T-helper 2 cell treated with Interferon-gamma antibody and Interleukin-4, amounts not matched to agents 5 μg/mL and 100 μg/mL, for 36 hours (primary cell): ENCODE results near the gene SHISA6.

Experiments used
- DNase-seq: peaks from one replicate; pipeline ENCODE4 v3.0.0; 2021; ENCODE audit warnings: low spot score
- H3K27ac Mint-ChIP-seq: one replicate; pipeline ENCODE4 v1.8.0; 2021; ENCODE audit warnings: mild to moderate bottlenecking, mixed read lengths
- H3K27me3 Mint-ChIP-seq: one replicate; pipeline ENCODE4 v1.8.0; 2021; ENCODE audit warnings: low read depth, mixed read lengths
- H3K36me3 Mint-ChIP-seq: one replicate; pipeline ENCODE4 v1.8.0; 2021; ENCODE audit warnings: low read depth, mixed read lengths
- H3K4me1 Mint-ChIP-seq: one replicate; pipeline ENCODE4 v1.8.0; 2021; ENCODE audit warnings: low read depth, mixed read lengths
- H3K4me3 Mint-ChIP-seq: one replicate; pipeline ENCODE4 v1.8.0; 2022; ENCODE audit warnings: mild to moderate bottlenecking, moderate library complexity, mixed read lengths
- H3K9me3 Mint-ChIP-seq: one replicate; pipeline ENCODE4 v1.8.0; 2021; ENCODE audit warnings: mixed read lengths

The SHISA6 gene

DNA sequence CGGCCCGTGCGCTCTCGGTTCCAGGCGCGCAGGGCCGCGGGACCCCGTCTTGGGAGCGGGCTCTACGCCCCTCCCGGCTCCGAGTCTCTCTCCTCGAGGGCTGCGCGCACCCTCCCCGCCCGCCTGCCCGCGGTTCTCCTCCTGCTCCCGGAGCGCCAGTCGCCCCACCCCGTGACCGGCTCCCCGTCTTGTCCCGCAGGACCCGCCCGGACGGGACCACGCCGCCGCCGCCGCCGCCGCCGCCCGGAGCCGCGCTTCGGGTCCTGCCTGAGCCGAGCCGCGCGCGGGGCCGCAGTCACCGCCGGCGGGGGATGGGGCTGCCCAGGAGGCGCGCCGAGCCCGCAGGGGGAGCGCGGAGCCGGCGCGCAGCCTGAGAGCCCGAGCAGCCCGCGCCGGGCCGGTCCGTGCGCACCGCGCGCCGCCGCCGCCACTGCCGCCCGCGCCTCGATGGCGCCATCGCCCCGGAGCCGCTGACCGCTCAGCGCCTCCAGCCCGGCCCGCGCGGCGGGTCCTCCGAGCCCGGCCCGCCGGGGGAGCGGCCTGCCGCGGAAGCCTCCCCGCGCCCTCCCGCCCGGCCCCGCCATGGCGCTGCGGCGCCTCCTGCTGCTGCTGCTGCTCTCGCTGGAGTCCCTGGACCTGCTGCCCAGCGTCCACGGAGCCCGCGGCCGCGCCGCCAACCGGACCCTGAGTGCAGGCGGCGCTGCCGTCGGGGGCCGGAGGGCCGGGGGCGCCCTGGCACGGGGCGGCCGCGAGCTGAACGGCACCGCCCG is at the start of gene SHISA6:
TSS of gene SHISA6 (plus strand) at position 373 of the 770 bp plus-strand sequence.
- peaks cover 33% of the 10 kb centered on the region for H3K27me3 Mint-ChIP-seq
- H3K4me1 Mint-ChIP-seq = no peaks in the 10 kb centered on the region
- no peaks in the 10 kb centered on the region for H3K9me3 Mint-ChIP-seq
- H3K27ac Mint-ChIP-seq = peak within 1 kb of the TSS; percentile 26
- no peaks in the 10 kb centered on the region for H3K36me3 Mint-ChIP-seq
- H3K4me3 Mint-ChIP-seq = no peak within 1 kb of the TSS
- DNase-seq = no peak

DNA sequence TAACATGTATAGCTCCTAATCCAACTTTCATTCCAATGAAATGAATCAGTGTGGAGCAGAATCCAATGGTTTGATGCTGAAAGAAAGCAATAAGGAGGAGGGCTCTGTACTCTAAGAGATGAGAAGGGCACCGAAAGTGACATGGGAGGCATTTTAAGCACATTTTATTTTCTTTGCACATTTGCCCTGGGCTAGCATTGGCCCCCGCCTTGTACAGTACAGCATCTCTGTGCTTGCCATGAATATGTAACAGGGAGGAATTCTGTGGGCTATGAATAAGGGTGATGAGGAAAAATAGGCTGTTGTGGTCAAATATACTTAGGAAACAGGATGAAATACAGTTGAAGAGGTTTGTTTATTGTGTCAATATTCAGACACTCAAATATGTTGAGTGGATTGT is 45.2 kb upstream of the SHISA6 start:
- H3K9me3 Mint-ChIP-seq = peaks cover 4% of the 10 kb centered on the region
- no peaks in the 10 kb centered on the region for H3K4me1 Mint-ChIP-seq
- no peak for DNase-seq
- no peaks in the 10 kb centered on the region for H3K36me3 Mint-ChIP-seq
- H3K27ac Mint-ChIP-seq = no peak overlapping the region
- H3K27me3 Mint-ChIP-seq = no peaks in the 10 kb centered on the region
- H3K4me3 Mint-ChIP-seq = no peak overlapping the region

DNA sequence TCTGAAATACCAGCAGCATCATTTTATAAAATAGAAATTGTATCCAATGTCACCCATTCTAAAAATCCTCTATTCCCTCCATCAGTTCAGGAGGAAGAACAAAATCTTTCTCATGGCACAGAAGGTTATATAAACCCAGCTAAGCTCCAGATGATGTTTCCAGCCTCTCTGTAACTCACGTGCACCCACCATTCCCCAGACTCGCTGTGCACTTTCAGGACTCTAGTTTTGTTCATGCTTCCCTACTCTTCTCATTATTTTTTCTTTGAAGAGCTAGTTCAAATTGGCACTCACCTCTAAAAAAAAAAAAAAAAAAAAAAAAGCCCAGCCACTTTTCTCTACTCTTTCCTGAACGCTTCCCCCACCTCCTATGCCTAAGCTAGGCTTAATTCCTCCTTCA is 36.0 kb upstream of the SHISA6 start:
- H3K9me3 Mint-ChIP-seq = peaks cover 28% of the 10 kb centered on the region
- H3K27ac Mint-ChIP-seq = no peak overlapping the region
- DNase-seq = no peak
- no peak overlapping the region for H3K4me3 Mint-ChIP-seq
- no peaks in the 10 kb centered on the region for H3K4me1 Mint-ChIP-seq
- no peaks in the 10 kb centered on the region for H3K36me3 Mint-ChIP-seq
- no peaks in the 10 kb centered on the region for H3K27me3 Mint-ChIP-seq

DNA sequence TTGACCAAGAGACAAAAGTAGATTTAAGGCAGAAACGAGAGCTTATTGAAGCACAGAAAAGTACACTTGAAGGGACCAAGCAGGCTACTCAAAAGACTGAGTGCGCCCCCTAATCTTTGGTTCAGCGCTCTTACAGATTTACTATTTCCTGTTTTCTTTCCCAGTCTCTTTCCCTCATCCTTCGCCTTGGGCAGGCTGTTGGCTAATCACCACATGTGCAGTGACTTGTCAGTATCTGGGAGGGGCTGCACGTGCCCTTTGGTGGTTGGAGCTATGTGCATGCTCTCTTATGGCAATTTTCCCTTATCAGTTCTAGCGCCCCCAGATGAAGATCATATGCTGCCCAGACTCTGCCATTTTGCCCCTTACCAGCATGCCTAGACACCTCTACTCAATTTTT is 35.4 kb upstream of the SHISA6 start:
- no peak overlapping the region for H3K4me3 Mint-ChIP-seq

DNA sequence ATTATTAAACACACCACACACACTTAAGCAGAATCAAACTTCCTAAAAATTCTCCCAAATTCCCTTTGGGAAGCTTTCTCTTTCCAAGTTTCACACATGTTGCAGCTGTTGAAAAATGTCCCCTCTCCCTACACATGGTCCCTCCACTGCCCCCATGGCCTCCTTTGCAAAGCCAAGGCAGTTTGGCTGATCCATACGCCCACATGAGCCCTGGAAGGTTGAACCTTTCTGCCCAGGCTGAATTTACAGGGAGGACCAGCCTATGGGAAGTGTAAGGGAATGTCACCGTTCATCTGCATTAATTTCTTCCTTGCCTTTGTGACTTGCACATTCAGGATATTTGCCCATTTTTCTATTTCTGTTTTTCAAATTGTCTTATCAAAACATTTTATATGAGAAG is 31.1 kb upstream of the SHISA6 start:
- H3K9me3 Mint-ChIP-seq = peaks cover 58% of the 10 kb centered on the region
- no peak overlapping the region for H3K27ac Mint-ChIP-seq
- no peak overlapping the region for H3K4me3 Mint-ChIP-seq
- no peaks in the 10 kb centered on the region for H3K27me3 Mint-ChIP-seq
- no peaks in the 10 kb centered on the region for H3K36me3 Mint-ChIP-seq
- DNase-seq = no peak
- no peaks in the 10 kb centered on the region for H3K4me1 Mint-ChIP-seq

More for the DNA sequence above, 35.4 kb upstream of the SHISA6 start:
- H3K4me1 Mint-ChIP-seq = no peaks in the 10 kb centered on the region
- H3K9me3 Mint-ChIP-seq = peaks cover 35% of the 10 kb centered on the region
- DNase-seq = no peak
- H3K27me3 Mint-ChIP-seq = no peaks in the 10 kb centered on the region
- no peaks in the 10 kb centered on the region for H3K36me3 Mint-ChIP-seq
- H3K27ac Mint-ChIP-seq = no peak overlapping the region

DNA sequence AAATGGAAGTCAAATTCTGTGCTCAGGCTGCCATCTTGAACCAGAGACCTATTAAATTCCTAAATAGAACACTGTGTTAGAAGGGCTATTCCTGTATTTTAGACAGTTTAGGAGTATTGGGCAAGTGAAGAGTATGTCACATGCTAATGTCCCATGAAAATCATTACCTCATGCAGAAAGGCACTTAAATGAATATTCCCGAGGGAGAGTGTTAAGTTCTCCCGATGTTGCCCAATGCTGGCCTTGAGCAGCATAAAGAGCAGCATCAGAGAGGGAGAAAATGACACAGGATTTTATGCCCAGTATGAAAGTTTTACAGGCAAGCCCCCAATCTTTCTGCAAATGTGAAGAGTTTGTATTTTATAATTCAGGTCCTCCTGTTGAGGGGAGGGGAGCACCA is 28.2 kb upstream of the SHISA6 start:
- Mint-ChIP-seq H3K36me3 (no peaks in the 10 kb centered on the region), H3K27me3 (no peaks in the 10 kb centered on the region), H3K4me3 (no peak overlapping the region), H3K9me3 (peaks cover 50% of the 10 kb centered on the region), H3K27ac (no peak overlapping the region), H3K4me1 (no peaks in the 10 kb centered on the region)
- DNase-seq = no peak

DNA sequence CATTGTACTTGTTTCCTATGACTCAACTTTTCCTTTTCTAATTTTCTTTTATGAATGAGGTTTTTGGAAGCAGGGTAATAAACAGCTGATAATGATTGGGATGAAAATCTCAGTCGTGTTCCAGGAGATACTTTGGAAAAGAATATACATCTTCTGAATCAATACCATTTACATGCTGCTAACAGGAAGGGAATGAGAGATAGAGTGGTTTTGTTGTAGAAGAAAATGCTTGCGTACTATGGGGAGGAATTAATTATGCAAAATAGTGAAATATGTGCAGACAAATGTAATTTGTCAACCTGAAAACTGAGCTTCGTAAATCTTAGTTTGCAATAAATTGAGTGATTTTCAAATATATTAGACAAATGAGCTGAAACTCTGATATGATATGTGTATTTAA is 24.0 kb upstream of the SHISA6 start:
- H3K27me3 Mint-ChIP-seq = no peaks in the 10 kb centered on the region
- peaks cover 19% of the 10 kb centered on the region for H3K9me3 Mint-ChIP-seq
- H3K27ac Mint-ChIP-seq = no peak overlapping the region
- DNase-seq = no peak
- no peaks in the 10 kb centered on the region for H3K36me3 Mint-ChIP-seq
- H3K4me1 Mint-ChIP-seq = no peaks in the 10 kb centered on the region
- no peak overlapping the region for H3K4me3 Mint-ChIP-seq

DNA sequence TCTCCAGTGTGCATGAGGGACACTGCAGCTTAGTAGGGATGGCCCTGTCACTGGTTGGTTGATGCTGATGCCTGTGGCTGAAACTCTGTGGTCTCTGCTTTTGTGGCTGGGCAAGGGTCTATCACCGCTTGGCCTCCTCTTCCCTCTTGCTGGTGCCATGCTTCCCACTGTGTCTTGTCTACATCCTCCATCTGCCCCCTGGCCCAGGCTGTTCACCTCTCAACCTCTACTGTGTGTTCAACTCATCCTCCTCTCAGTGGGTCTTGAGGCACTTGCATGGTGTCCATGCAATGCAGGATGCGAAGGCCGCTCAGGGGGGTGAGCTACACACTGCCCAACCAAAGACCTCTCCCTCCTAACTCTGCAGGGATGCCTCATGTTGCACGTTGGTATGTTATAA is 19.8 kb upstream of the SHISA6 start:
- H3K27ac Mint-ChIP-seq = no peak overlapping the region
- H3K27me3 Mint-ChIP-seq = no peaks in the 10 kb centered on the region
- H3K4me3 Mint-ChIP-seq = no peak overlapping the region
- no peaks in the 10 kb centered on the region for H3K36me3 Mint-ChIP-seq
- no peak for DNase-seq
- H3K4me1 Mint-ChIP-seq = no peaks in the 10 kb centered on the region
- H3K9me3 Mint-ChIP-seq = peaks cover 10% of the 10 kb centered on the region

DNA sequence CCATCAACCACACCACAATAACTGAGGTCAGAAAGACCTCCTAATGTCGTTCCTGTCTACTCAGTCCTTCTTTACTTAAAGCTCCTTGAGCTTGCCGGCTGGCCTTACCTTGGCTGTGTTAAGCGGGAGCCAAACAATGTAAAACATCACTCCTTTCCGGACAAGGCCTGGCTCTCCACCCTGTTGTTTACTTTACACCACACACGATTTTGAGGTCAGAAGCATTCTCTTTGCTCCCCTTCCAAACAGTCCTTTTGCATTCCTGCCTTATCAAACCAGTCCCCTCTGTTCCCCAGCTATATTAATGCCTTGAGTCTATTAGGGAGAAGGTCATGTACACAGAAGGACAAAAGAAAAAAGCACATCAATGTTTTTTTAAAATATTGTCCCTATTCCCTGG is 19.3 kb upstream of the SHISA6 start:
- H3K9me3 Mint-ChIP-seq = peaks cover 10% of the 10 kb centered on the region
- no peak overlapping the region for H3K27ac Mint-ChIP-seq
- no peaks in the 10 kb centered on the region for H3K4me1 Mint-ChIP-seq
- H3K4me3 Mint-ChIP-seq = no peak overlapping the region
- H3K36me3 Mint-ChIP-seq = no peaks in the 10 kb centered on the region
- DNase-seq = no peak
- no peaks in the 10 kb centered on the region for H3K27me3 Mint-ChIP-seq

DNA sequence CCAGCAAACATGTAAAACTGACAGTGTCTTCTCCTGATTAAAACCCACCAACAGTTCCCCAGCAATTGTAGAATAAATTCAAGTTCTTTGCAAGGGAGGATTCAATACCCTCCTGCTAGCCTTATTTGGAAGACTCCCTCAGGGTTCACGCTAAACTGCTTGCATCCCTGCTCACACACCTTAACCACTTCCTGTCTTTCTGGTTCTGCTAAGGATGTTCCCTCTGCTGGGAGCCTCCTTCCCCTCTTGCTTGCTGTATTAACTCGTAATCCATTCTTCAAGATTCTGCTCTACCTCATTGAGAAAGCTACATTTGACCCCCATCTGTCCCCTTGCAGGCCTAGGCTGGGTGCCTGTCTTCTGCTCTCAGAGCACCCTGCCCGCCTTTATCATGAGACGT is 2.3 kb upstream of the SHISA6 start:
- H3K27me3 Mint-ChIP-seq = peaks cover 33% of the 10 kb centered on the region

DNA sequence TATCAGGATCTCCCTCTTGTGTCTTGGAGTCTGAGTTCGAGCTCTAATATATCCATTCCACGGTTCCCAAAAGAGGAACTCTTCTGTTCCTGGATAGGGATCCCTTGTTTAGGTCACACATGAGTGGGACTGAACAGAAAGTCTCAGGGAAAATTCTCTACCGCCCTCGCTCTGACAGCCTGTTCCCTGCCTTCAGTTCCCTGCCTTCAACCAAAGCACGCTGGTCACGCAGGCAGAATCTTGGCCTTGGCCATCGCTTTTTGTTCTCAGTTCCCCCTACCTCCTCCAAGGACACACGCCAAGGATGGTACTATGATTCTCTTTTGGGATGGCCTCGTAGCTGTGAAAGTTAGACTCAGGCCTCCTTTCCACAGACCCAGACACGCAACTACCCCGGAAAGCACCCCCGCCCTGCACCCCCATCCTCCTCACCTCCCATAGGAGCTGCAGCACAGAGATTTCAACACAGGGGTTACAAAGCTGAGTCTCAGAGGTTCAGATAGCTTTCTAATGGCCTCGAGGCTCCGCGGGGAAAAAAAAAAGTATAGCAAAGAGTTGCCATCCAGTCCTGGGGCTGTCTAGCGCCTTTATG is 1.5 kb upstream of the SHISA6 start:
- H3K27ac Mint-ChIP-seq = no peak overlapping the region
- no peak overlapping the region for H3K4me3 Mint-ChIP-seq
- no peaks in the 10 kb centered on the region for H3K4me1 Mint-ChIP-seq
- no peaks in the 10 kb centered on the region for H3K9me3 Mint-ChIP-seq
- H3K27me3 Mint-ChIP-seq = peaks cover 33% of the 10 kb centered on the region
- no peak for DNase-seq
- H3K36me3 Mint-ChIP-seq = no peaks in the 10 kb centered on the region

More for the DNA sequence above, 2.3 kb upstream of the SHISA6 start:
- Mint-ChIP-seq H3K9me3 (no peaks in the 10 kb centered on the region), H3K4me1 (no peaks in the 10 kb centered on the region), H3K4me3 (no peak overlapping the region), H3K27ac (no peak overlapping the region), H3K36me3 (no peaks in the 10 kb centered on the region)
- DNase-seq = no peak

DNA sequence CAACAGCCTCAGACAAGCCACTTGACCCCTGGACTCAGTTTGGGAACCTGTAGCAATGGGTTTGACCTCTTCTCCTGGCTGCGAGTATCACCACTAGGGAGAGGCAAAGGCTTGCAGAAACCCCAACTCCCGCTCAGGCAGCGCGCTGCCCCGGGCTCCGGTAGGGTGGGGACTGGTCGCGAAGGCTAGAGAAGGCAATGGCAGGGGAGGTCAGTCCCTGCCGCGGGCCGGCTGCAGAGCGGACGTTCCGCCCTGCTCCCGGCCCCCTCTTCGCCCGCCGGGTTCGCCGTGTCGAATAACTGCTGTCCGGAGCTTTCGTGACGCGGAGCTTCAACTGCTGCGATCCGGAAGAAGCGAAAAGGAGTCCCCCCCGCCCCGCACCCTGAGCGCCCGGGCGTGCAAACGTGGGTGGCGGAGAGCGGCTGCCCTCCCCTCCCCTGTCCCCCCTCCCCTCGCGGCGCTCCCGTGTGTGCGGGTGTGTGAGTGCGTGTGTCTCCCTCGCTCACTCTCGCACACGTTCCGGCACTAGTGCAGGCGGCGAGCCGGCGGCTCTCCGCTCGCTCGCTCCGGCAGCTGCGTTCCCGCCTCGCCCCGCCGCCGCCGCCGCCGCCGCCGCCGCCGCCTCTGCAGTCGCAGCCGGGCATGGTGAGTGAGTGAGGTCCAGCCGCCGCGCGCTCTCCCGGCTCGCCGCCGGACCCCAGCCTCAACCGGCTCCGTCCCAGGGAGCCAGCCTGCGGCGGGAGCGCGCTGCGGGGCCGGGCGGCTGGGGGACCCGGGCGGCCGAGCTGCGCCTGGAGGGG is 772 bp upstream of the SHISA6 start:
- Mint-ChIP-seq H3K4me1 (no peaks in the 10 kb centered on the region), H3K27ac (no peak overlapping the region), H3K4me3 (no peak overlapping the region), H3K36me3 (no peaks in the 10 kb centered on the region), H3K9me3 (no peaks in the 10 kb centered on the region), H3K27me3 (peaks cover 33% of the 10 kb centered on the region)
- DNase-seq = no peak

DNA sequence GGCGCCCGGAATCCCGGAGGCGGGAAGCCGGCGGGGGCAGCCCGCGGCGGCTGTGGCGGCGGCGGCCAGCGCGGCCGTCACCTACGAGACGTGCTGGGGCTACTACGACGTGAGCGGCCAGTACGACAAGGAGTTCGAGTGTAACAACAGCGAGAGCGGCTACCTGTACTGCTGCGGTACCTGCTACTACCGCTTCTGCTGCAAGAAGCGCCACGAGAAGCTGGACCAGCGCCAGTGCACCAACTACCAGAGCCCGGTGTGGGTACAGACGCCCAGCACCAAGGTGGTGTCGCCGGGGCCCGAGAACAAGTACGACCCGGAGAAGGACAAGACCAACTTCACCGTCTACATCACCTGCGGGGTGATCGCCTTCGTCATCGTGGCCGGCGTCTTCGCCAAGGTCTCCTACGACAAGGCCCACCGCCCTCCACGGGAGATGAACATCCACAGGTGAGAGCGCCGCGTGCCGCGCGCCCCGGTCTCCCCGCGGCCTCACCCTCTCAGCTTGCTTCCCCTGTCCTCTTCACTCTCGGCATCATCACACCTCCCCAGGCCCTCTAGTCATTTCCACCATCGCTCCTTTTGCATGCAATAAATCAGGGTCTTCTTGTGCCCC is 706 bp downstream of the SHISA6 start:
- peak overlapping the region; percentile 26 for H3K27ac Mint-ChIP-seq
- H3K27me3 Mint-ChIP-seq = peaks cover 33% of the 10 kb centered on the region
- DNase-seq = no peak

DNA sequence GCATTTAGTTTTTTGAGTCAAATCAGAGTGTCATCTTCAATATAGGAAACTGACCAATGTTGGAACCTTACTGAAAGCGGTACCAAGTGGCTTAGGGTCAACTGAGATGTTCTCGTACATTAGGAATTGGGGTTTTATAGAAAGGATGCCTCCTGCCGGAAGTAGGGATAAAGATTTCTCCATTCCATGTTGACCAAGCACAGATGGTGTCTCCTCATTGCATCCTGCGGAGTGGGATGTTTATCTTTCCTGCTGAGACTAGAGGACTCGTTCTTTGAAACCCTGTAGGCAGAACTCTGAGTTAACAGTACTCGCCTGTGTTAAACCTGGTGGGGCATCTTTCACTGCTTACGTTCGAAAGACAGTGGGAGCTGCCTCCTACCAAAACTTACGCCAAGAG is 1.4 kb downstream of the SHISA6 start:
- H3K36me3 Mint-ChIP-seq = no peaks in the 10 kb centered on the region
- H3K4me1 Mint-ChIP-seq = no peaks in the 10 kb centered on the region
- H3K4me3 Mint-ChIP-seq = no peak overlapping the region
- peaks cover 33% of the 10 kb centered on the region for H3K27me3 Mint-ChIP-seq
- DNase-seq = no peak
- no peaks in the 10 kb centered on the region for H3K9me3 Mint-ChIP-seq
- no peak overlapping the region for H3K27ac Mint-ChIP-seq

More for the DNA sequence above, 706 bp downstream of the SHISA6 start:
- Mint-ChIP-seq H3K9me3 (no peaks in the 10 kb centered on the region), H3K4me1 (no peaks in the 10 kb centered on the region), H3K4me3 (no peak overlapping the region), H3K36me3 (no peaks in the 10 kb centered on the region)
